H7 (cell line): ENCODE measurements around the gene REXO1. TPM values are rescaled to one million over a fixed set of nuclear protein-coding genes. Genes with fewer than 3 reads are reported as not detected.

Experiments used
- DNase-seq: peaks from one replicate; pipeline ENCODE4 v3.0.0; 2012
- H3K27me3 ChIP-seq: 2 replicates; pipeline ENCODE4 v1.6.0; 2011; ENCODE audit warnings: mild to moderate bottlenecking, low read length; ENCODE audit not compliant: control insufficient read depth, insufficient read depth
- H3K36me3 ChIP-seq: replicated peaks from 2 replicates; pipeline ENCODE4 v1.5.1; 2011; ENCODE audit warnings: low read length; ENCODE audit not compliant: control insufficient read depth, insufficient read depth
- H3K4me3 ChIP-seq: 2 replicates; pipeline ENCODE4 v1.5.1; 2011; ENCODE audit warnings: low read depth, mild to moderate bottlenecking, control low read depth, low read length, moderate library complexity; ENCODE audit not compliant: insufficient read depth
- total RNA-seq: library from RNA; depleted of rRNA; stranded (reverse); fragments of >200 nt; shearing (Covaris generic); gene quantifications from 2 replicates; pipeline ENCODE4 v1.2.3, GENCODE V29; 2014

REXO1 gene
- total RNA-seq, 1 experiment from 2014 or later = 19.8 TPM

DNA sequence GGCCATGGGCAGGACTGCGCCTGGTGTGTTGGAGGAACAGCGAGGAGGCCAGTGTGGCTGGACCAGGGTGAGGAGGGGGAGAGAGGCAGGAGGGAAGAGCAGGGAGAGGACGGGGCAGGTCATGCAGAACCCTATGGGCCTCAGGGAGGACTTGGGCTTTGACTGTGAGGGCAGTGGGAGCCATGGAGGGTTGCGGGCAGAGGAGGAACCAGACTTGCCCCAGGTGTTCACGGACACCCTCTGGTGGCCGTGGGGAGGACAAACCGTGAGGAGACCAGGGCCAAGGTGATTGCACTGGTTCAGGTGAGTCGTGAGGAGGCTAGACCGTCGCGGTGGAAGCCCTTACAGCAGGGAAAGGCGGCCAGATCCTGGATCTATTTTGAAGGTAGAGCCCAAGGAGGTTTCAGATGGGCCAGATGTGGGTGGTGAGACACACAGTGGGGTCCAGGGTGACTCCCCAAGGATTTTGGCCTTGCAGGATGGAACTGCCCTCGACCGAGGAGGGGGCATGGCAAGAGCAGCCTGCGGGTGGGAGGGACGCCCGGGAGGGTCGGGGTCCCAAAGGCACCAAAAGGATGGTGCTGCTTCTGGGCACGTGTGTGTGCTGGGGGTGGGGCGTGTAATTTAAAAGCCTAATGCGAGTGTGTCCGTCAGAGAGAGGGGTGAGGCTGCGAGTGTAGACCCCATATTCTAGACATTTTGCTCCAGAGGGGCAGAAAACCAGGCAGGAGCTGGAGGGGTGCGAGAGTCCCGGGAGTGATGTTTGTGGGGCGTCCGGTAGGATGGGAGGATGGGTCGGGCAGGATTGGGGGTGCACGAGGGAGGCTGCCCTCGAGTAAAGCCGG, 2.7 kb upstream of the REXO1 start:
- peak; percentile 68 for DNase-seq
- peak overlapping the region; percentile 25; the same call in 1 of the 2 replicates for H3K4me3 ChIP-seq
- H3K36me3 ChIP-seq = no peaks in the 10 kb centered on the region; the same call in 1 of the 2 replicates
- H3K27me3 ChIP-seq = no peaks in the 10 kb centered on the region

DNA sequence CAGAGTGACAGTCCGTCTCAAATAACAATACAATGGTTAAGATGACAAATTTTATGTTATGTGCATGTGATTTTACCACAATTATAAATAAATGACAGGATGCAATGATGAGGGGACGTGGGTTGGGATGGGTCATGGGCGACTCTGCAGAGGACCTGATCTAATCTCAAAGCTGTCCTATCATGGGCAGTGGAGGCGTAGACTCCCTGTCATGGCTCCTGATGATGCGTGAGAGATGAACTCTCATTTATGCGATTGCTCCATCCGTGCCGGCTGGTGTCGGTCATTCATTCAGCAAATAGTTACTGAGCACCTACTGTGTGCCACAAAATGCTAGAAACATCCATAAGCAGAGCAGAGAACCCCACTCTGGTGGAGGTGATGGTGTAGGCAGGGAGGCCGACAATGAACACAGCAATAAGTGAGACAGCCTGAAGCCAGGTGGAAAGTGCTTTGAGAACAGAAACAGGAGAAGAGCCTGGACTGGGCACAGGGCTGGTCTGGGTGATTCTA, 1.7 kb upstream of the REXO1 start:
- no peak overlapping the region for H3K4me3 ChIP-seq
- no peaks in the 10 kb centered on the region for H3K27me3 ChIP-seq
- no peak for DNase-seq

DNA sequence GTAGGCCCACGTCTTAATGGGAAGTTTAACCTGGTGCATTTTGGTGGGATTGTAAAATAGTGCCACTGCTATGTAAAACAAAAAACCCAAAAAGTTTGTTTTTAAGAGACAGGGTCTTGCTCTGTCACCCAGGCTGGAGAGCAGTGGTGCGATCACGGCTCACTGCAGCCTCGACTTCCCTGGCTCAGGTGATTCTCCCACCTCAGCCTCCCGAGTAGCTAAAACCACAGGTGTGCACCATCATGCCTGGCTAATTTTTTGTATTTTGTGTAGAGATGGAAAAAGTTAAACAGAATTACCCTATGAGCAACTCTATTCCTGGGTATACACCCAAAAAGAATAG, 820 bp upstream of the REXO1 start:
- no peaks in the 10 kb centered on the region for H3K27me3 ChIP-seq
- no peaks in the 10 kb centered on the region for H3K36me3 ChIP-seq
- no peak for DNase-seq
- H3K4me3 ChIP-seq = no peak overlapping the region

More for the DNA sequence above, 1.7 kb upstream of the REXO1 start:
- H3K36me3 ChIP-seq = no peaks in the 10 kb centered on the region; the same call in 1 of the 2 replicates

DNA sequence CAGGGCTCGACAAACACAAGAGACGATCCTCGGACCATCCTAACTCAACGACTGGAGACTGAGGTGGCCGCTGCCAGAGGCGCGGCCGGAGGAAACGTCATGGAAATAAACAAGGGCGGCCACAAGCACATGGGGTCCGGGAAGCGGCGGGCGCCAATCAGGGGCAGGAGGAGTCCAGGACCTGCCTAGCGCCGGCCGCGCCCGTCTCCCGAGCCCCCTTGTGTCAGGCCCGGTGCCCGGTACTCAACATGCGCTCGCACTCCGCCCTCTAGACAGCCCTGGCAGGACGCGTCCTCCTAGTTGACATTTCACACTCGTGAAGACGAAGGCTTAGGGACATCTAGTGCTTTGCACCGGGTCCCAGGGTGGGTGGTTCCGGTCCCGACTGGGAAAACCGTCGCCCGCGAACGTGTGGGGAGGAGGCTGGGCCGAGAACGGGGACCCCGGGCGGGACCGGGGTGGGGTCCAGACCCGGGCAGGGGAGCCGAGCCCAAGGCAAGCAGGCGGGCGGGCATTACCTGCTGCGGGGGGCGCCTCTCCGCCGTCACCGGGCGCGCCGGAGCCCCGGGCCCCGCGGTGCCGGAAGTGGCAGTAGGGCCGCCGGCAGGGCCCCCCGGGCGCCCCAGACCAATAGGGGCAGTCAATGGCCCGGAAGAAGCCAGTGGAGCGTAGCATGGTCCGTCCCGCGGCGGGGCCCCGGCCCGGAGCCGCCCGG, 442 bp downstream of the REXO1 start:
- Histone ChIP-seq H3K27me3 (no peaks in the 10 kb centered on the region), H3K36me3 (no peaks in the 10 kb centered on the region), H3K4me3 (peak overlapping the region; percentile 86)
- DNase-seq = peak; percentile 88

DNA sequence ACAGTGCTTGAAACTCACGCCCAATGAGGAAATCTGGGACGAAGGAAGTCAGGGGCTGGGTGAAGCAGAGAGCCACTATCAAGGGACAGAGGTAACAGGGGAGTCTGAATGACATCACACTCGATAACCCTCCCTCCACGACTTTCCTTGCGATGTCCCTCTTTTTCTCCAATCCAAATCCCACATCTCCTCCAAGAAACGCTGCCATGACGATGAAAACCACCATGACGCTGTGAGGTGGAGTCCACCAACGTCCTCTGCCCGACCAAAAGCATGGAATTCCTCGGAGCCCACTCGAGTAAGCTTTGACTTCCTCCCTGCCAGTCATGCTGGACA, 967 bp downstream of the REXO1 start:
- peak overlapping the region; percentile 86 for H3K4me3 ChIP-seq
- no peaks in the 10 kb centered on the region for H3K36me3 ChIP-seq
- DNase-seq = no peak
- no peaks in the 10 kb centered on the region for H3K27me3 ChIP-seq

DNA sequence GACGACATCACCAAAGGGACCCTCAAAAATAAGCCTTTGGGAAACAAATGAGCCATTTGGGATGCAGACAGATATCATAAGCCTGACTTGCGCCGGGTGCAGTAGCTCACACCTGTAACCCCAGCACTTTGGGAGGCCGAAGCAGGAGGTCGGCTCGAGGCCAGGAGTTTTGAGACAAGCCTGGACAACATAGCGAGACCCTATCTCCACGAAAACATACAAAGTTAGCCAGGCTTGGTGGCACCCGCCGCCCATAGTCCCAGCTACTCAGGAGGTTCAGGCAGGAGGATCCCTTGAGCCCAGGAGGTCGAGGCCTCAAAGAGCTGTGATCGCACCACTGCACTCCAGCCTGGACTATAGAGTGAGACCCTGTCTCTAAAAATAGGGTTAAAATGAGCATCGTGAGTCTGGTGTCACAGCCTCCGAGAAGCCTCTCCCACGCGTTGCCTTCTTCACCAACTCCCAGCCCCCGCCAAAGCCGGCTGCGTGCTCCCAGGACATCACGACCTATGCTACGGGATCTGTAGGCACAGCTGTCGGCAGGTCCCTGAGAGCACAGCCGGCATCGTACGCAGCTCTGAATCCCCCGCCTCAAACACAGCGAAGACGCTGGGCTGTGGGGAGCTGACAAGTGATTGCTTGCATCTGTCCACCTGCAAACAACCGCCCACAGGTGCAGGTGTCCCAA, 1.6 kb downstream of the REXO1 start:
- H3K27me3 ChIP-seq = no peaks in the 10 kb centered on the region
- H3K36me3 ChIP-seq = no peaks in the 10 kb centered on the region
- no peak overlapping the region for H3K4me3 ChIP-seq
- DNase-seq = no peak

DNA sequence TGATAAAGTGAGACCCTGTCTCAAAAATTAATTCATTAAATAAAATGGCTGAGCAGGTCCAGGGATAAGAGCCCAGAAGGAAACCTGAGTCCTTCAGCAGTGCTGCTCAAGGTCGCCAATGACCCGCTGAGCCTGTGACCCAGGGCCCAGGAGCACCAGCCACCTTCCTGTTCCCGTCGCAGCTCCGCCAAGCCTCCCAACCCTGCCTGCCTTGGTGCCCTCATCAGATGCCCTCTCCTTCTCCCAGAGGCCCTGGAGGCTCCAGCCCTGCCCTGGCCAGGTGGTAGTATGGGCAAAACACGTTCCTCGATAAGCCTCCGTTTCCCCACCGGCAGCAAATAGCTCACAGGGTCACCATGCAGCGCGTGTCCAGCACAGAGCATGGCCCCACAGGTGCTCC, 2.6 kb downstream of the REXO1 start:
- H3K4me3 ChIP-seq = no peak overlapping the region
- no peaks in the 10 kb centered on the region for H3K36me3 ChIP-seq
- no peak for DNase-seq
- H3K27me3 ChIP-seq = no peaks in the 10 kb centered on the region

DNA sequence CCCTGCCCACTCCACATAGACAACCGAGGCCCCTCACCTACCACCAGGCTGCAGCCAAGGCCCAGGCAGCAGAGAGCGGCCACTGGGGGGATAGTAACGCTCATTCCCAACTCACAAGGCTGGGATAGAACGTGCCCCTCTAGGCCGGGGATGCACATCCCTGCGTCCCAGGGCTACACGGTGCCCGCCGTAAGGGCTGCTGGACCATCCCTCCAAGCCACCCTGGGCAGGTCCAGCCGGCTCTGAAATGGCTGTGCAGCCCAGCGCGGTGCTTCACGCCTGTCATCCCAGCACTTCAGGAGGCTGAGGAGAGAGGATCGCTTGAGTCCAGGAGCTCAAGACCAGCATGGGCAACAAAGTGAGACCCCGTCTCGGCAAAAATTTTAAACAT, 3.2 kb downstream of the REXO1 start:
- DNase-seq = no peak
- H3K4me3 ChIP-seq = no peak overlapping the region
- no peaks in the 10 kb centered on the region for H3K36me3 ChIP-seq
- H3K27me3 ChIP-seq = no peaks in the 10 kb centered on the region

DNA sequence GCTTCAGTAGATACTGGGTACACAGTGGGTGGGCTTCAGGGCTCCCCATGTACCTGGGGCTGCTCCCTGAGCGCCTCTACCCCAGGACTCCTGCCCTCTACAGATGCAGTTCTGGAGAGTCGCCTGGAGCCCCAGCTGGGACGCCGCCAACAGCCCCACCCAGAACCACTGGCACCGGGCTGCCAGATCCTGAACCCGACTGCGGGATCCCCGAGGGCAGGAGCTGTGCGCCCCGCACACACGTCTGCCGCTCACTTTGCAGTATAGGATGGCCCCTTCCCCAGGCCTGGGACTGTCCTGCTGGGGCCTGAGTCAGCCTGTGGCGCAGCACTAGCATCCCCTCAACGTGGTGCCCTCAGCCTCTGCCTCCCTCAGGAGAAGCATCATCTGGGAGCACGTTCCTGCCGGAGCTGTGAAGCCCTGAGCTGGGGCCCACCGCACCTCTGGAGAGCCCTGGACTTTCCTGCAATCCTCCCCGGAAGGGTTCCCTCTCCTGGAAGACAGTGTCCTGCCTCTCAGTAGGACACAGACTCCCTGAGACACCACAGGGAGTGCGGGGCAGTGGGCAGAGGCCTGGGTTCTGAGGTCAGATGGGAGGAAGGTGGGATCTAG, 3.7 kb downstream of the REXO1 start:
- H3K36me3 ChIP-seq = no peaks in the 10 kb centered on the region
- H3K27me3 ChIP-seq = no peaks in the 10 kb centered on the region
- H3K4me3 ChIP-seq = no peak overlapping the region
- no peak for DNase-seq

DNA sequence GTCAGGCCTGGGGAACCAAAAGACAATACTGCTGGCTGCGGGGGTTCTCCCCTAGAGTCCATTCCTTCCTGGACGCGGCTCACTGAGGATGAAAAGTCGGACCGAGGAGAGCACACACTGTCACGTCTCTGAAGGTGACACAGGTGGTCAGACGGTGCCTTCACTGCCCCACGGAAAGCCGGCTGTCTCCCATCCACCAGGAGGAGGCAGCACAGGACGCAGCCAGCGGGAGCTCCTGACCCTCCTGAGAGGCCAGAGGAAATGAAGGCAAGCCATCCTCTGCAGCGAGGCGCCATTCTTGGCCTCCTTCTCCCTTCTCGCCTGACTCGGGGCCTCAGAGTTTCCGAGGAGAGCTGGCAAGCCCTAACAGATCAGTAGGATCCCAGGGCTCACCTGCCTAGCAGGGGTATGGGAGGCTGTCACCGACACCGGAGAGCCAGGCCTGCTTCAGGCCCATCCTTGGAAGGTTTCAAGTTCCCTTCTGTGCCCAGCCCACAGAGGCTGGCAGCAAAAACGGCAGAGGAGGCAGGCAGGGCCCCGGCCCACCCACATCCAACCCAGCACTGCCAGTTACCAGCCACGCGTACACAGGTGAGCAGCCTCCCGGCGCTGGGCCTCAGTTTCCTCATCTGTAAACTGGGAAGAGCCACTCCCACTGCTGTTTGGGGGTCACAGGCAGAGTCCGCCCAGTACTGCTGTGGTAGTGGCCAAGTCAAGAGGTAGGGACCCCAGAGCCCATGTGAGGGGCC, 4.5 kb downstream of the REXO1 start:
- Histone ChIP-seq H3K36me3 (no peaks in the 10 kb centered on the region), H3K27me3 (no peaks in the 10 kb centered on the region)
- peak; percentile 85 for DNase-seq

DNA sequence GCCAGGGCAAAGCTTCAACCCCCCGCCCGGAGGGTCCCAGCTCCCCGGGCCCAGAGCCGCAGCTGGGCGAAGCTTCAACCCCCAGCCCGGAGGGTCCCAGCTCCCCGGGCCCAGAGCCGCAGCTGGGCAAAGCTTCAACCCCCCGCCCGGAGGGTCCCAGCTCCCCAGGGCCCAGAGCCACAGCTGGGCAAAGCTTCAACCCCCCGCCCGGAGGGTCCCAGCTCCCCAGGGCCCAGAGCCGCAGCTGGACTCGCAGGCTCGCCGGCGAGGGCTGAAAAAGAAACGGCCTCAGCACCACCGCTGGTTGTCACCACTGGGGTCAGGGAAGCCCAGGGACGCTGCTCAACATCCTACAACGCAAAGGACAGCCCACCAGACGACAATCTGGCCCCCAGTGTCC, 5.2 kb downstream of the REXO1 start:
- no peaks in the 10 kb centered on the region for H3K36me3 ChIP-seq
- H3K4me3 ChIP-seq = no peak overlapping the region
- no peak for DNase-seq
- no peaks in the 10 kb centered on the region for H3K27me3 ChIP-seq

More for the DNA sequence above, 4.5 kb downstream of the REXO1 start:
- no peak overlapping the region for H3K4me3 ChIP-seq

DNA sequence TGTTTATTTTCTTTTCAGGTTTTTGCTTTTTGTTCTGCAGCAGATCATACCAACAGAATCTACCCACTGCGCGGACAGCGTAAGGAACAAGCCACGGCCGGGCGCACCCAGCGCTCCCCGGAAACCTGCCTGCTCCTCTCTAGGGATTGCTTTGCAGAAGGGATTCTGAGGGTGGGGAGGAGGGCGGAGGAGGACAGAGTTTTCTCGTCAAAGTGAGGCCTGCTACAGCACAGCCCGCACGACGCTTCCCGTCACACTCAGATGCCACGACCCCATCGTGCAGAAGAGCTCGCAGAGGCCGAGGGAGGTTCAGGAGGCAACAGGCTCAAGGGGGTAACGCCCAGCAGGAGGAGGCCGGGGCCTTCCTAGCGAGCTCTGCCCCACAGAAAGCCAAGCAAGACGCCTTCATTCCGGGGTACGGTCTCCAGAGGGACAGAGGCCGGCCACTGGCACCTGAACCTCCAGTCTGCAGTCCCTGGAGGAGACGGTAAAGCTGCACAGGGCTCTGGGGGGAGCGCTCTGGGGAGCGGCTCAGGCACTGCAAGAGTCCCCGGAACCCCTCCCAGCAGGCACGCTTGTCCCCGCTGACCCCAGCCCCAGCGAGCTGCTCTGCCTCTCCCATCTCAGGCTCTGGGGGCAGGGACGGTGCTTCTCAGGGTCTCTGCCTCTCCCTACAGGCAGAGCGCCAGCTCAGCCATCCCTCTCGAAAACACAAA, 6.9 kb downstream of the REXO1 start:
- Histone ChIP-seq H3K4me3 (no peak overlapping the region), H3K36me3 (no peaks in the 10 kb centered on the region), H3K27me3 (no peaks in the 10 kb centered on the region)
- DNase-seq = no peak

DNA sequence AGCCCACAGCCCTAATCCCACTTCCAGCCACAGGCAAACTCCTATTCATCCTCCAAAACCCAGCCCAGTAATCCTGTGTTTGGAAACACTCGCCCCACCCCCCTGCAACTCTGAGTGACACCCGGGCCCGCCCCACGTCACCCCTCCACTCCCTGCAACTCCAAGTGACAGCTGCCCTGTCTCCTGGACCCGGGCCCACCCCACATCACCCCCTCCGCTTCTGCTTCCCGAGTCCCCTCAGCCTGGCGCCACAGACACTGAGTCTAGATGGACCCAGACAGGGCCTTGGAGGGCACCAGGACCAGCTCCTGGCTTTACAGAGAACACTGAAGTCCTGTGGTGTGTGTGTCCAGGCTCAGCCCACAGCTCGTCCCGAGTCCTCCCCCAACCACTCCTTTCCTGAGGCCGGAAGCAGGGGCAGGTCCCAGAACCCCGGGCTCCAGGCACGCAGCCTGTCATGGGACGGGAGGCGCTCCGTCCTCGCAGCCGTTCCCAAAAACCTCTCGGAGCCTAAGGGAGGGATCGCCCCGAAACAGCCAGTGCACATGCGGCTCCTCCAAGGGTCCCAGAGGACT, 7.7 kb downstream of the REXO1 start:
- Histone ChIP-seq H3K36me3 (no peaks in the 10 kb centered on the region), H3K4me3 (no peak overlapping the region), H3K27me3 (no peaks in the 10 kb centered on the region)
- no peak for DNase-seq
